MCF 10A (cell line): ENCODE data around the gene SLC45A1. TPM values are rescaled to one million over a fixed set of nuclear protein-coding genes. Genes with fewer than 3 reads are reported as not detected.

ENCODE experiments used
- BruUV-seq: library from RNA; stranded (reverse); fragments of 400-500 nt; replicated peaks from 2 replicates; lab custom pipeline; 2021; lab: Mats Ljungman, UMichigan
- CTCF ChIA-PET: fragments of 300-600 bp; sonication (Branson Sonifier 250); formaldehyde crosslinking; extraction: SDS; loops from one replicate; lab custom pipeline; 2021; ENCODE audit warnings: antibody characterized with exemption, inconsistent platforms; lab: Yijun Ruan, JAX
- POLR2A ChIA-PET: fragments of 300-600, 350-650 bp; sonication (Branson Sonifier 250); formaldehyde crosslinking; extraction: SDS; loops from one replicate; lab custom pipeline; 2020; ENCODE audit warnings: antibody characterized with exemption, inconsistent platforms; lab: Yijun Ruan, JAX
- DNase-seq: peaks from one replicate; pipeline ENCODE4 v3.0.0-alpha.2; 2018; ENCODE audit not compliant: unreplicated experiment
- H3K27ac Mint-ChIP-seq: one replicate; pipeline ENCODE4 v1.8.0; 2022; ENCODE audit warnings: mild to moderate bottlenecking, low read depth, mixed read lengths; ENCODE audit not compliant: unreplicated experiment
- H3K27me3 Mint-ChIP-seq: one replicate; pipeline ENCODE4 v1.8.0; 2022; ENCODE audit warnings: mixed read lengths; ENCODE audit not compliant: insufficient read depth, unreplicated experiment
- H3K36me3 Mint-ChIP-seq: one replicate; pipeline ENCODE4 v1.8.0; 2022; ENCODE audit warnings: mild to moderate bottlenecking, moderate library complexity, mixed read lengths; ENCODE audit not compliant: insufficient read depth, unreplicated experiment
- H3K4me1 Mint-ChIP-seq: one replicate; pipeline ENCODE4 v1.8.0; 2022; ENCODE audit warnings: mixed read lengths; ENCODE audit not compliant: insufficient read depth, unreplicated experiment
- H3K4me3 Mint-ChIP-seq: one replicate; pipeline ENCODE4 v1.8.0; 2022; ENCODE audit warnings: mild to moderate bottlenecking, moderate library complexity, mixed read lengths; ENCODE audit not compliant: unreplicated experiment
- H3K9me3 Mint-ChIP-seq: one replicate; pipeline ENCODE4 v1.8.0; 2022; ENCODE audit warnings: mixed read lengths; ENCODE audit not compliant: unreplicated experiment
- intact Hi-C: fragments of 100-400 bp; cut with micrococcal nuclease; formaldehyde crosslinking; loops from 2 replicates; pipeline ENCODE4 v1.14.1; 2022
- total RNA-seq: library from RNA; stranded (reverse); gene quantifications from 2 replicates; pipeline ENCODE4 v1.2.3, GENCODE V29; 2022
- TF ChIP-seq, protein P1 (sequence below): fragments of 200-600 bp; IDR thresholded peaks from one replicate; pipeline ENCODE4 v1.8.0; 2022; ENCODE audit warnings: antibody characterized with exemption, mild to moderate bottlenecking; ENCODE audit not compliant: unreplicated experiment

Gene SLC45A1
- total RNA-seq, 1 experiment from 2014 or later: 0.30 TPM

DNA sequence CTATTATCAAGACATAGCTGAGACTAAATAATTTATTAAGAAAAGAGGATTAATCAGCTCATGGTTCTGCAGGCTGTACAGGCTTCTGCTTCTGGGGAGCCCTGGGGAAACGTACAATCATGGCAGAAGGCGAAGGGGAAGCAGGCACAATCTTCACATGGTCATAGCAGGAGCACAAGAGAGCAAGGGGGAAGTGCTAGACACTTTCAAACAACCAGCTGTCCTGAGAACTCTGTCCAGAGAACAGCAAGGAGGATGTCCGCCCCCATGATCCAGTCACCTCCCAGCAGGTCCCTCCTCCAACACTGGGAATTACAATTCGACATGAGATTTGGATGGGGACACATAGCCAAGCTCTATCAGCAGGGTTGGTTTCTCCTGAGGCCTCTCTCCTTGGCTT lies 10.3 kb upstream of the SLC45A1 start:
- Mint-ChIP-seq H3K4me3 (no peak overlapping the region), H3K9me3 (no peaks in the 10 kb centered on the region), H3K4me1 (no peaks in the 10 kb centered on the region), H3K27ac (no peak overlapping the region), H3K27me3 (no peaks in the 10 kb centered on the region), H3K36me3 (no peaks in the 10 kb centered on the region)
- intact Hi-C loops: no loop called here
- CTCF ChIA-PET: interaction anchor here (0.5 to 0.7 kb wide), 3 partner anchors 140 to 1372 kb away, joined by 3 to 4 read pairs (median 4); no protein-coding TSS in a partner anchor
- no TSS peak for BruUV-seq
- DNase-seq: no peak
- TF ChIP-seq, protein P1, sequence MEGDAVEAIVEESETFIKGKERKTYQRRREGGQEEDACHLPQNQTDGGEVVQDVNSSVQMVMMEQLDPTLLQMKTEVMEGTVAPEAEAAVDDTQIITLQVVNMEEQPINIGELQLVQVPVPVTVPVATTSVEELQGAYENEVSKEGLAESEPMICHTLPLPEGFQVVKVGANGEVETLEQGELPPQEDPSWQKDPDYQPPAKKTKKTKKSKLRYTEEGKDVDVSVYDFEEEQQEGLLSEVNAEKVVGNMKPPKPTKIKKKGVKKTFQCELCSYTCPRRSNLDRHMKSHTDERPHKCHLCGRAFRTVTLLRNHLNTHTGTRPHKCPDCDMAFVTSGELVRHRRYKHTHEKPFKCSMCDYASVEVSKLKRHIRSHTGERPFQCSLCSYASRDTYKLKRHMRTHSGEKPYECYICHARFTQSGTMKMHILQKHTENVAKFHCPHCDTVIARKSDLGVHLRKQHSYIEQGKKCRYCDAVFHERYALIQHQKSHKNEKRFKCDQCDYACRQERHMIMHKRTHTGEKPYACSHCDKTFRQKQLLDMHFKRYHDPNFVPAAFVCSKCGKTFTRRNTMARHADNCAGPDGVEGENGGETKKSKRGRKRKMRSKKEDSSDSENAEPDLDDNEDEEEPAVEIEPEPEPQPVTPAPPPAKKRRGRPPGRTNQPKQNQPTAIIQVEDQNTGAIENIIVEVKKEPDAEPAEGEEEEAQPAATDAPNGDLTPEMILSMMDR: no peak
- POLR2A ChIA-PET: interaction anchor here (1.2 kb wide), 1 partner anchor 49 kb away, joined by 4 read pairs; no protein-coding TSS in a partner anchor

DNA sequence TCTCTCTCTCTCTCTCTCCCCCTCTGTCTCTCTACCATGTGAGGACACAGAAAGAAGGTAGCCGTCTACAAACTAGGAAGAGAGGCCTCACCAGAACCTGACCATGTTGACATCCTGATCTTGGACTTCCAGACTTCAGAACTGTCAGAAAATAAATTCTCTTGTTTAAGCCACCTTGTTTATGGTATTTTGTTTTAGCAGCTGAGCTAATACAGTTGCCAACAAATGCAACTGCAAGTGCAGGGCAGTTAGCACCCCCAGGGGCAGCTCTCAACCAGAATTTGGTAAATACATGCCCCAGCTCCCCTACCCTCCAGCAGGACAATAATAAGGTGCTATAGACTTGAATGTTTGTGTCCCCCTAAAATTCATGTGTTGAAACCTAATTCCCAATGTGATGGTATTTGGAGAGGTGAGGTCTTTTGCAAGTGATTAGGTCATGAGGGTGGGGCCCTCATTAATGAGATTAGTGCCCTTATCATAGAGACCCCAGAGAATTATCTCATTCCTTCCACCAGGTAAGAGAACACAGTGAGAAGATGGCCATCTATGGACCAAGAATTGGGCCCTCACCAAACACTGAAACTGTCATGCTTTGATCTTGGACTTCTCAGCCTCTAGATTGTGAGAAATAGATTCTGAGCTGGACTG lies 6.7 kb upstream of the SLC45A1 start:
- no peak overlapping the region for H3K27ac Mint-ChIP-seq
- intact Hi-C loops: no loop called here
- TF ChIP-seq, protein P1: no peak
- DNase-seq: no peak
- no TSS peak for BruUV-seq
- POLR2A ChIA-PET: interaction anchor here (1.0 to 1.4 kb wide), 5 partner anchors 51 to 336 kb away, joined by 3 to 4 read pairs (median 3); no protein-coding TSS in a partner anchor
- CTCF ChIA-PET: interaction anchor here (0.6 to 2.1 kb wide), 7 partner anchors 12 to 328 kb away, joined by 3 to 14 read pairs (median 4); no protein-coding TSS in a partner anchor
- H3K27me3 Mint-ChIP-seq: no peaks in the 10 kb centered on the region
- no peaks in the 10 kb centered on the region for H3K9me3 Mint-ChIP-seq
- peaks cover 15% of the 10 kb centered on the region for H3K4me1 Mint-ChIP-seq
- no peak overlapping the region for H3K4me3 Mint-ChIP-seq
- no peaks in the 10 kb centered on the region for H3K36me3 Mint-ChIP-seq

DNA sequence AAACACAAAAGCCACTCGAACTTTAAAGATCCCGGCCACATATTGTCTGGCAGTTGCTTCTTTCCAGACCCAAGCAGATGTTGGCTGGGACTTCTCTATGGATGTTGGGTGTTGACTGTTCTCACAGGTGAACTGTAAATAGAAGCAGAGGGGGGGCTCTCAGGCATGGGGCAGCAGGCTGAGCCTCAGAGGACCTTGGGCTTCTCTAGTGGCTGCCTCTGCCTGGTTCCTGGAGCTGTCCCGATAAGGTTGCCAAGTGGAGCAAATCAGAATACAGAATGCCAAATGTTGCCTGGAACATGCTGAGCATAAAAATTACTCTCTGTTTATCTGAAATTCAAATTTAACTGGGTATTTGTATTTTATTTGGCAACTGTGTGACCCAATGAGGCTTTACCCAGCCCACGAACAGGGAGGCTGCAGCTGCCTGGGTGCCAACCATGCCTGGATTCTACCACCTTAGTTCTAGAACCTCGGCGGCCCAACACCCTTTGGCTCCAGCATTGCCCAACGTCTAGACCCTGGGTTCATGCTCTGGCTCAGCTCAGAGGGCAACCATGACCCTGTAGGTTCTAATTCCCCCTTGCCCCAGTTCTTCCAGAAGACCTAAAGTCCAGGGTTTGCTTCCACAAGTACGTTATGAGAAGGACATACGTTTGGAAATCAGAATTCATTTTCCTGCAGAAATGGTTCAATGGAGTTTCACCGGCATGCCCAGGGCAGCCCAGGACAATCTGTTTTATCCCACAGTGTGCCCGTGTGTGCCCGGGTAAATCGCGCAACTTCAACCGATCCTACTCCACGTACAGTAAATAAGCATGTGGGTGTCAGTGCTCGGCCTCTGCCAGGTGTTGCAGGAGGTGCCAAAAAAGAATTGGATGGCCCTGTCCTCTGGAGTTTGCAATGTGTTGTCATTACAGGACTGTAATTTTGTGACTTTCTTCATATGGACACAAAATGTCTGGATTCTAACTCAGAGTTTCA lies 5.4 kb upstream of the SLC45A1 start:
- CTCF ChIA-PET: interaction anchor here (1.6 to 4.0 kb wide), 5 partner anchors 73 to 331 kb away, joined by 4 to 44 read pairs (median 18); no protein-coding TSS in a partner anchor
- Mint-ChIP-seq H3K4me1 (peaks cover 15% of the 10 kb centered on the region), H3K27me3 (no peaks in the 10 kb centered on the region), H3K27ac (no peak overlapping the region), H3K36me3 (no peaks in the 10 kb centered on the region), H3K9me3 (no peaks in the 10 kb centered on the region), H3K4me3 (no peak overlapping the region)
- no peak for DNase-seq
- TF ChIP-seq, protein P1: no peak
- BruUV-seq: no TSS peak
- intact Hi-C loops: no loop called here
- POLR2A ChIA-PET: no interaction called here

DNA sequence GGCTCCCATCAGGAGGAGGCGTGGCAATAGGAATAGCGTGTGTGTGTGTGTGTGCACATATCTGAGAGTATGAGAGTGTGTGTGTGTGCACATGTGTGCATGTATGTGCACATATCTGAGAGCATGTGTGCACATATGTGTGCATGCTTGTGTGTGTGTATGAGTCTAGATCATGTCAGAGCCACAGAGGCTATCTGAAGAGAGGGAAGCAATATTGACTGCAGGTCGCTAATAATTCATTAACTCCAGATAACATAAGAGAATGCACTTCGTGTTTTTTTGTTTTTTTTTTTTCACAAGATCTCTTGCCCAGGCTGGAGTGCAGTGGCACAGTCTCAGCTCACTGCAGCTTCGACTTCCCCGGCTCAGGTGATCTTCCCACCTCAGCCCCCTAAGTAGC lies 4.7 kb upstream of the SLC45A1 start:
- Mint-ChIP-seq H3K27me3 (no peaks in the 10 kb centered on the region), H3K4me1 (peaks cover 15% of the 10 kb centered on the region), H3K36me3 (no peaks in the 10 kb centered on the region), H3K9me3 (no peaks in the 10 kb centered on the region), H3K4me3 (no peak overlapping the region), H3K27ac (no peak overlapping the region)
- TF ChIP-seq, protein P1: no peak
- no TSS peak for BruUV-seq
- DNase-seq: no peak
- CTCF ChIA-PET: interaction anchor here (1.2 to 4.0 kb wide), 11 partner anchors 14 to 338 kb away, joined by 3 to 44 read pairs (median 9); no protein-coding TSS in a partner anchor
- POLR2A ChIA-PET: interaction anchor here (1.2 to 2.1 kb wide), 3 partner anchors 30 to 289 kb away, joined by 4 to 10 read pairs (median 5); no protein-coding TSS in a partner anchor
- intact Hi-C loops: no loop called here
